AG10803 (cell line): ENCODE data around the gene ILDR2.

Experiments
- DNase-seq: peaks from one replicate; pipeline ENCODE4 v3.0.0; 2010; ENCODE audit warnings: low read depth
- H3K4me3 ChIP-seq: 2 replicates; pipeline ENCODE4 v1.5.1; 2011; ENCODE audit warnings: mild to moderate bottlenecking, low read length, control low read depth
- TF ChIP-seq, protein P1 (sequence below): conservative IDR thresholded peaks from 2 replicates; pipeline ENCODE4 v1.5.1; 2011; ENCODE audit warnings: mild to moderate bottlenecking, low read length, control low read depth, inconsistent platforms

ILDR2 gene

DNA sequence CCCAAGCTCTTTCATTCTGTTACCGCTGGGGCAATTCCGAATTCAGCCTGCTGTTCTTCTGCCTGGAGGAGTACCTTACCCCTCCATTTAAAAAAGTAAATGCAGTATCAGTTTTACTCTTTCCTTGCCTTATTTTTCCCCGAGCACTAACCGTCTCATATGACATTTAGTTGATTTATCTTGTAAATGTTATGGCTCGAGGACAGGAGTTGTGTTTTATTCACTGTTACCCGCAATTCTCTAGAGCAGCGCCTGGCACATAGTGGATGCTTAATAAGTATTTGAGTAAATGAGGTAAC lies 98.9 kb downstream of the ILDR2 start:
- DNase-seq = no peak
- TF ChIP-seq, protein P1, sequence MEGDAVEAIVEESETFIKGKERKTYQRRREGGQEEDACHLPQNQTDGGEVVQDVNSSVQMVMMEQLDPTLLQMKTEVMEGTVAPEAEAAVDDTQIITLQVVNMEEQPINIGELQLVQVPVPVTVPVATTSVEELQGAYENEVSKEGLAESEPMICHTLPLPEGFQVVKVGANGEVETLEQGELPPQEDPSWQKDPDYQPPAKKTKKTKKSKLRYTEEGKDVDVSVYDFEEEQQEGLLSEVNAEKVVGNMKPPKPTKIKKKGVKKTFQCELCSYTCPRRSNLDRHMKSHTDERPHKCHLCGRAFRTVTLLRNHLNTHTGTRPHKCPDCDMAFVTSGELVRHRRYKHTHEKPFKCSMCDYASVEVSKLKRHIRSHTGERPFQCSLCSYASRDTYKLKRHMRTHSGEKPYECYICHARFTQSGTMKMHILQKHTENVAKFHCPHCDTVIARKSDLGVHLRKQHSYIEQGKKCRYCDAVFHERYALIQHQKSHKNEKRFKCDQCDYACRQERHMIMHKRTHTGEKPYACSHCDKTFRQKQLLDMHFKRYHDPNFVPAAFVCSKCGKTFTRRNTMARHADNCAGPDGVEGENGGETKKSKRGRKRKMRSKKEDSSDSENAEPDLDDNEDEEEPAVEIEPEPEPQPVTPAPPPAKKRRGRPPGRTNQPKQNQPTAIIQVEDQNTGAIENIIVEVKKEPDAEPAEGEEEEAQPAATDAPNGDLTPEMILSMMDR = peak; percentile 26; the same call in 1 of the 2 replicates
- H3K4me3 ChIP-seq = peak overlapping the region; percentile 80

DNA sequence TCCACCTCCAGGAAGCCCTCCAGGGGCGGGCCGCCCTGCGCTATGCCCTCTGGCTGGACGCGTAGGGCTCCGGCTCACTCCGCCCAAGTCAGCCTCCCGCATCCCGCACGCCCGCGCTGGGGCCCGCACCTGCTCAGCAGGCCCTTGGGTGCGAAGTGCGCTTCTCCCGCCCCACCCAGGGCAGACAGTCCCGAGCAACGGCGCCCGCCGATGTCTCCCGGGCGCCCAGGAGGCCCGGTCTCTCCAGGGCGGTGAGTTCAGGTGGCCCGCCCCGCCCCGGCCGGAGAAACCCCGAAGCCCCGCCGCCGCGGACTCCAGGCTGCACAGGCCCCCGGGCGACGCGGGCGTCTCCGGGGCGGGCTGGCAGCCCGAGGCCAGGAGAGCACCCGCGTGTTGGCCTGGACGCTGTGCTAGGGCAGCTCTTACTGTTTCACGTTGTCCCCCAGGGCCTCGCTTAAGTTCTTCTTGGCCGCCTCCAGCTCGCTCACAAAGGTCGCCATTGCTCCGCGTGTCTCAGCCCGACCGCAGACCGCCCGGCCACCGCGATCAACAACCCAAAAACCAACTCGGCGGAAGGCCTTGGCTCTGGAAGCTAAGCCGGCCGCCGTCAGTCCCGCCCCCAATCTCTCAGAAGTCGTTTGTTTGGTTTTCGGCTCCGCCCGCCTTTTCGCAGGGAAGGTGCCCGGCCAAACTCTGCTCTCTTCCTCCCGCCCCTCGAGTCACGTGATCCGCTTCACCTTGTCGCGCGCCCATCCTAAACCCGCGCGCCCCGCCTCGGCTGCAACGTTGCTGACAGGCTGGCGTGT lies 99.4 kb downstream of the ILDR2 start, which contains the start of gene TADA1:
Gene TADA1 (minus strand): TSS at position 531 of the 806 bp plus-strand sequence. CDS start 31 bp downstream, at position 500.
- H3K4me3 ChIP-seq = peak within 1 kb of the TSS; percentile 80
- DNase-seq = peak; percentile 98
- TF ChIP-seq, protein P1 = no peak

DNA sequence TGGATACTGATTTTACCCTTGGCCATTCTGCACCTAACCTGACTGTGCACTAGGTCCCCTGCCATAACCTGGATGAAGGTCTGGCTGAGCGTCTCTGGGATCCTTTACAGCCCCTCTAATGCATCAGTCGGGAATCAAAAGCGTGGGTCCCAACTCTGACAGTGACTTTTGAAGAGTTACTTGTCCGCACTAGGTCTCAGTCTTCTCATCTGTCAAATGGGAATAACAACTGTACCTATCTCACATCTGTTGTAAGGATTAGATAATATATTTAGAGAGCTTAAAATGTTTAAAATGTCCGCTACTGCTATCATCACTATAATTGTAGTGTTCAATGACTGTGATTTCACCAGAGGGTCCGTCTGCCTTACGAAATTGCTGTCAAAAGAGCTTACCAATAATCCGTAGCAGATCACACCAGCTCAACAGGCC lies 100.0 kb downstream of the ILDR2 start:
- TF ChIP-seq, protein P1 = no peak
- no peak for DNase-seq
- peak overlapping the region; percentile 80 for H3K4me3 ChIP-seq

DNA sequence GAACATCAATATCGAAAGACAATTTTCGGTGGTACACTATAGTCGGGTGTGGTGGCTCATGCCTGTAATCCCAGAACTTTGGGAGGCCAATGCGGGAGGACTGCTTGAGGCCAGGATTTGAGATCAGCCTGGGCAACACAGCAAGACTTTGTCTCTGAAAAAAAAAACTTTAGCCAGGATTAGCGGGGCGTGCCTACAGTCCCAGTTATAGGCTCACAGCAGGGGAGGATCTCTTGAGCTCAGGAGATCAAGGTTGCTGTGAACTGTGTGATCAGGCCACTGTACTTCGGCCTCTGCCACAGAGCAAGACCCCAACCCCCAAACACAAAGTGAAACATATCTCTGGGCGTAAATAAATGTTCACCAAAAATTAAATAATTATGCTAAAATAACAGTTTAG lies 100.9 kb downstream of the ILDR2 start:
- no peak for DNase-seq
- TF ChIP-seq, protein P1 = no peak
- H3K4me3 ChIP-seq = no peak overlapping the region

DNA sequence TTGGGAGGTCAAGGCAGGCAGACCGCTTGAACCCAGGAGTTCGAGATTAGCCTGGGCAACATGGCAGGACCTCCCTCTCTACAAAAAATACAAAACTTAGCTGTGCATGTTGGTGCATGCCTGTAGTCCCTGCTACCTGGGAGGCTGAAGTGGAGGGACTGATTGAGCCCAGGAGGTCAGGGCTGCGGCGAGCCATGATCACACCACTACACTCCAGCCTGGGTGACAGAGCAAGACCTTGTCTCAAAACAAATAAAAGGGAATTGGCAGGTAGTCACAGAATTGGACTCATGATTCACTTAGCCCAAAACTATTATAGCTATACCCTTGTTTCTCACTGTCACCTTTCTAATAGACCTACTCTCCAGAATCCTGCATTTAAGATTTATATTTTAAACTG lies 104.8 kb downstream of the ILDR2 start:
- TF ChIP-seq, protein P1 = no peak
- no peak overlapping the region for H3K4me3 ChIP-seq
- DNase-seq = no peak

DNA sequence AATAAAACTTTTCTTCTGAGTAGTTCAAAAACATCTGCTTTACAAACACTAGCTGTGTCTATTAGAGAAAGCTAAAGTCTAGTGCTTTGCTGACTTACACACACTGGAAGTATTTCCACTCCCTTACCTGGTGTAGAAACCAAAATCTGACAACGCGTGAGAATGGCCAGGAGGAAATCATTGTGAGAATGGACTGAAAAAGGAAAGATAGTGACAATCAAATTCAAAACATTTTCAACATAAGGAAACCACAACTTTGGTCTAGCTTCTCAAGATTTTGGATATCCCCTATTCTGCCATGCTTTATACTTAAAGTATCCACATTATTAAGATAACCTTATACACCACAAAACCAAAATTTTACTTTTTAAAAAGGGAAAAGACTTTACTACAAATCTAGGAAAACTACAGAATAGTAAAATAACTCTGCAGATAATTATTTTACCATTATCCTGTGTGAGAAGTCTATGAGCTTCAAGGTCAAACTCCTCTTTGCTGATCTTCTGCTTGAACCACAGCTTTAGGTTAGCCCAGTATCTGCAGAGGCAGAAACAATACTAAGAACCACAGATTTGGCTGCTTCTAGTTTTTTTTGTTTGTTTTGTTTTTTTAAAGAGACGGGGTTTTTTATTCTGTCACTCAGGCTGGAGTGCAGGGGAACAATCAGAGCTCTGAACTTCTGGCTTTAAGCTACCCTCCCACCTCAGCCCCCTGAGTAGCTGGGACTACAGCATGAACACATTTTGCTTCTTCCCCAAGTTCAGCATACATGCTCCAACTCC lies 105.8 kb downstream of the ILDR2 start:
- no peak for DNase-seq
- H3K4me3 ChIP-seq = no peak overlapping the region
- TF ChIP-seq, protein P1 = no peak
